ENCODE data around the gene PSMD8. TPM values are rescaled to one million over a fixed set of nuclear protein-coding genes. Genes with fewer than 3 reads are reported as not detected.

The PSMD8 gene
- total and polyA plus RNA-seq, 10 donors, result 39.0 to 144 (median 81.9) TPM

DNA sequence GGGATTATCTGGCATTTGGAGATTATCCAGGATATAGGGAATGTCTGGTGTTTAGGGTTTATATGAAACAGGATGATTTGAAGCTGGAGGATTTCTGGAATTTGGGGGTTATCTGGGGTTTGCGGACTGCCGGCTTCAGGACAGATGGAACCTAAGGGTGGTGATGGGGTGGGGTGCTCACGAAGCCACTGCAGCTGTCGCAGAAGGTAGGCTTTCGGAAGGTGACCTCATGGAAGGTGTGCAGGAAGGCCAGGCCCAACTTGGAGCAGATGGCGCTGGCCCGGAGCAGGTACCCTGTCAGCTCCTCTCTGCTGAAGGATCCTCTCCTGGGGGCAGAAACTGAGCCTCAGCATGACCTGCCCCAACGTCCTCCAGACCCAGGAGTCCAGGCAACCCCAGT, 38.1 kb downstream of the PSMD8 start:
- H3K4me3 ChIP-seq, result no peak overlapping the region
- H3K4me1 ChIP-seq, result peaks cover 0 to 17% (median 5%) of the 10 kb centered on the region in 6 donors
- no peak overlapping the region for H3K27ac ChIP-seq
- intact Hi-C loops (cut with DNase I; ENCODE audit: low total_unique reads), result no loop called here
- 92 to 97% (median 93%) methylated on average over 8 of the region's 8 CpGs for WGBS, 5 donors
- H3K36me3 ChIP-seq, result peaks cover 0 to 97% (median 20%) of the 10 kb centered on the region in 6 donors
- TF ChIP-seq, protein P1, sequence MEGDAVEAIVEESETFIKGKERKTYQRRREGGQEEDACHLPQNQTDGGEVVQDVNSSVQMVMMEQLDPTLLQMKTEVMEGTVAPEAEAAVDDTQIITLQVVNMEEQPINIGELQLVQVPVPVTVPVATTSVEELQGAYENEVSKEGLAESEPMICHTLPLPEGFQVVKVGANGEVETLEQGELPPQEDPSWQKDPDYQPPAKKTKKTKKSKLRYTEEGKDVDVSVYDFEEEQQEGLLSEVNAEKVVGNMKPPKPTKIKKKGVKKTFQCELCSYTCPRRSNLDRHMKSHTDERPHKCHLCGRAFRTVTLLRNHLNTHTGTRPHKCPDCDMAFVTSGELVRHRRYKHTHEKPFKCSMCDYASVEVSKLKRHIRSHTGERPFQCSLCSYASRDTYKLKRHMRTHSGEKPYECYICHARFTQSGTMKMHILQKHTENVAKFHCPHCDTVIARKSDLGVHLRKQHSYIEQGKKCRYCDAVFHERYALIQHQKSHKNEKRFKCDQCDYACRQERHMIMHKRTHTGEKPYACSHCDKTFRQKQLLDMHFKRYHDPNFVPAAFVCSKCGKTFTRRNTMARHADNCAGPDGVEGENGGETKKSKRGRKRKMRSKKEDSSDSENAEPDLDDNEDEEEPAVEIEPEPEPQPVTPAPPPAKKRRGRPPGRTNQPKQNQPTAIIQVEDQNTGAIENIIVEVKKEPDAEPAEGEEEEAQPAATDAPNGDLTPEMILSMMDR (IDR thresholded peaks at IDR 0.05 in 8 of 11, conservative IDR thresholded peaks at IDR 0.05 in 3 of 11), result no peak
- peak in 1 of 3 donors; percentile 34 for TF ChIP-seq POLR2AphosphoS5 (IDR thresholded peaks at IDR 0.05)
- no peak for DNase-seq
- H3K27me3 ChIP-seq (replicated peaks in 1 of 7), result no peaks in the 10 kb centered on the region
- H3K9me3 ChIP-seq, result no peaks in the 10 kb centered on the region

DNA sequence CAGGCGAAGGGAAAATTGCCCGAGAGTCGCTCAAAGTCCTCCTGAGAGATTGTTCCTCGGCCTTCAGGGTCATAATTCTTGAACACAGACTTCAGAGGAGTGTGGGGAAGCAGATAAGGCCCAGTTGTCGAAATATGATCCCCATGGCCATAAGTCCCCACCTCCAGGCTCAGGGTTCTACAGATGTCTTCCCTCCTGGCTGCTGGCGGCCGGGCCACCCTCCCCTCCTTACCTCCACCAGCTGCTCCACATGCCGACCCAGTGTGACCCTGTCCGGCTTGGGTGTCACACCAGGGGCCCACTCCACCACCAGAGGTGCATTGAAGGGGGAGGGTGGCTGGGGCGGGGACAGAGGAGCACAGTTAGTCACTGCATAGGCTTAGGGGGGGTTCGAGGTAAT, 38.6 kb downstream of the PSMD8 start:
- Histone ChIP-seq H3K36me3 (peaks cover 0 to 92% (median 16%) of the 10 kb centered on the region in 6 donors), H3K27ac (no peak overlapping the region), H3K9me3 (no peaks in the 10 kb centered on the region), H3K4me1 (peaks cover 1 to 21% (median 9%) of the 10 kb centered on the region in 6 donors), H3K4me3 (no peak overlapping the region), H3K27me3 (replicated peaks in 1 of 7) (no peaks in the 10 kb centered on the region)
- WGBS, 5 donors, result 71 to 90% (median 81%) methylated on average over 9 to 11 of the region's 11 CpGs
- intact Hi-C loops (cut with DNase I; ENCODE audit: low total_unique reads), result no loop called here
- no peak for DNase-seq
- TF ChIP-seq, protein P1 (IDR thresholded peaks at IDR 0.05 in 8 of 11, conservative IDR thresholded peaks at IDR 0.05 in 3 of 11), result no peak
- TF ChIP-seq POLR2A (IDR thresholded peaks at IDR 0.05) (no peak), POLR2AphosphoS5 (IDR thresholded peaks at IDR 0.05) (no peak)

DNA sequence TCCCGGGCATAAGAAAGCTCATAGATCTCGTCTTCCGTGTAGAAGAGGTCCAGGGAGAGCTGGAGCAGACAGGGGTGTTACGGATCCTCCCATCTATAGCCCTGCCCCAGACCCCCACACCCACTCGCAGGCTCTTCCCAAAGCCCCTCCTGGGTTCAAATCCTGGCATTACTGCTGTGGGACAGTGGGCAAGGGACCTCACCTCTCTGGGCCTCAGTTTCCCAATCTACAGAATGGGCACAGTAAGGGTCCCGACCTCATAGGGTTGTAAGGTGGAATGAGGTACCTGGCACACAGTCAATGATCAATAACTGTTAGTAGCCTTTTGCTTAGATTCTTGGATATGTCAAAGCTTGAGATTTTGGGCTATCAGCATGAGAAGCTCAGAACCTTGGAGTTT, 39.0 kb downstream of the PSMD8 start:
- intact Hi-C loops (cut with DNase I; ENCODE audit: low total_unique reads), result no loop called here
- TF ChIP-seq POLR2AphosphoS5 (IDR thresholded peaks at IDR 0.05) (no peak), POLR2A (IDR thresholded peaks at IDR 0.05) (no peak)
- TF ChIP-seq, protein P1 (IDR thresholded peaks at IDR 0.05 in 8 of 11, conservative IDR thresholded peaks at IDR 0.05 in 3 of 11), result no peak
- Histone ChIP-seq H3K27ac (no peak overlapping the region), H3K4me1 (peaks cover 6 to 26% (median 14%) of the 10 kb centered on the region in 6 donors), H3K4me3 (no peak overlapping the region), H3K36me3 (peaks cover 0 to 87% (median 13%) of the 10 kb centered on the region in 6 donors), H3K9me3 (no peaks in the 10 kb centered on the region), H3K27me3 (replicated peaks in 1 of 7) (no peaks in the 10 kb centered on the region)
- WGBS, 5 donors, result 89 to 97% (median 89%) methylated on average over 5 to 6 of the region's 6 CpGs
- DNase-seq, result no peak

DNA sequence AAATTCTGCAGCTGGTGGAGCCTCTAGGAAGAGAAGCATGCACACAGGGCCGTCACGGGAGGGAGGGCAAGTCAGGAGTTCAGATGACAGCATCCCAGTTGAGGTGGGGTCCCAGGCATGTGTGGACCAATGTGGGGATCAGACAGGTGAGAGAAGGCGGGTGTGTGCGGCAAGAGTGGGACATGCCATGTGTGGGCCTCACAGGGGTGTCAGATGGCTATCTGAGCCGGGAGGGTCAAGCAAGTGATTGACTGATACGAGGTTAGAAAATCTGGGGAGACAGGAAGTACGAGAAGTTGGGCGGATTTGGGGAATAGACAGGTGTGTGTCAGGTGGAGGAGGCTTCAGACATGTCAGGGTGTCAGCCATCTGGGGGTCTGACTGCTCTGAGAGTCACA, 42.8 kb downstream of the PSMD8 start:
- Histone ChIP-seq H3K36me3 (peaks cover 0 to 82% (median 7%) of the 10 kb centered on the region in 6 donors), H3K4me1 (peaks cover 7 to 47% (median 18%) of the 10 kb centered on the region in 6 donors), H3K27ac (peak overlapping the region; percentile 15 to 90 (median 78)), H3K27me3 (replicated peaks in 1 of 7) (no peaks in the 10 kb centered on the region), H3K9me3 (no peaks in the 10 kb centered on the region), H3K4me3 (peak overlapping the region in 2 of 8 donors; percentile 42 to 66)
- intact Hi-C loops (cut with DNase I; ENCODE audit: low total_unique reads), result no loop called here
- no peak for DNase-seq
- TF ChIP-seq, protein P1 (IDR thresholded peaks at IDR 0.05 in 8 of 11, conservative IDR thresholded peaks at IDR 0.05 in 3 of 11), result no peak
- TF ChIP-seq POLR2AphosphoS5 (IDR thresholded peaks at IDR 0.05) (no peak), POLR2A (IDR thresholded peaks at IDR 0.05) (no peak)
- 79 to 83% (median 81%) methylated on average over 8 of the region's 8 CpGs for WGBS, 5 donors

Measured in spleen (tissue), 11 donors.